H9 (cell line): ENCODE results near the gene RBM18. TPM values are rescaled to one million over a fixed set of nuclear protein-coding genes. Genes with fewer than 3 reads are reported as not detected.

Source experiments
- DNase-seq: peaks from one replicate; pipeline ENCODE4 v3.0.0-alpha.2; 2017
- H2AFZ ChIP-seq: one replicate; pipeline ENCODE4 v1.6.1; 2013; ENCODE audit warnings: mild to moderate bottlenecking, low read length, control low read depth, moderate library complexity
- H2AK5ac ChIP-seq: 2 replicates; pipeline ENCODE4 v1.6.1; 2013; ENCODE audit warnings: low read length, control low read depth, mixed read lengths; ENCODE audit not compliant: insufficient read length
- H2BK120ac ChIP-seq: one replicate; pipeline ENCODE4 v1.6.1; 2013; ENCODE audit warnings: low read depth, mild to moderate bottlenecking, low read length, control low read depth, inconsistent platforms; ENCODE audit not compliant: poor library complexity, severe bottlenecking
- H2BK12ac ChIP-seq: 2 replicates; pipeline ENCODE4 v1.6.1; 2013; ENCODE audit warnings: low read length, control low read depth, mixed read lengths, low read depth; ENCODE audit not compliant: insufficient read length
- H2BK15ac ChIP-seq: 2 replicates; pipeline ENCODE4 v1.6.1; 2013; ENCODE audit warnings: low read depth, low read length, control low read depth
- H2BK20ac ChIP-seq: one replicate; pipeline ENCODE4 v1.6.1; 2013; ENCODE audit warnings: low read depth, mild to moderate bottlenecking, low read length, control low read depth, inconsistent platforms; ENCODE audit not compliant: poor library complexity, severe bottlenecking
- H2BK5ac ChIP-seq: 2 replicates; pipeline ENCODE4 v1.6.1; 2013; ENCODE audit warnings: low read length, control low read depth, mixed read lengths; ENCODE audit not compliant: insufficient read length
- H3K14ac ChIP-seq: 2 replicates; pipeline ENCODE4 v1.6.1; 2013; ENCODE audit warnings: low read length, control low read depth; ENCODE audit not compliant: insufficient read depth
- H3K18ac ChIP-seq: 2 replicates; pipeline ENCODE4 v1.6.1; 2013; ENCODE audit warnings: low read depth, mild to moderate bottlenecking, mixed read lengths, low read length, control low read depth; ENCODE audit not compliant: insufficient read length
- H3K23ac ChIP-seq: 2 replicates; pipeline ENCODE4 v1.6.1; 2013; ENCODE audit warnings: low read length, control low read depth, mixed read lengths, low read depth; ENCODE audit not compliant: insufficient read length
- H3K23me2 ChIP-seq: 2 replicates; pipeline ENCODE4 v1.6.1; 2013; ENCODE audit warnings: low read depth, mild to moderate bottlenecking, mixed read lengths, low read length, control low read depth; ENCODE audit not compliant: insufficient read length, poor library complexity, severe bottlenecking
- H3K27ac ChIP-seq: 2 replicates; pipeline ENCODE4 v1.5.1; 2013; ENCODE audit warnings: low read length, control low read depth, mixed read lengths, low read depth; ENCODE audit not compliant: insufficient read length
- H3K27me3 ChIP-seq: 2 replicates; pipeline ENCODE4 v1.6.1; 2013; ENCODE audit warnings: low read length, control low read depth, inconsistent platforms; ENCODE audit not compliant: insufficient read depth
- H3K4ac ChIP-seq: 2 replicates; pipeline ENCODE4 v1.6.1; 2013; ENCODE audit warnings: low read depth, mild to moderate bottlenecking, control low read depth, inconsistent platforms, low read length, moderate library complexity
- H3K4me1 ChIP-seq: 2 replicates; pipeline ENCODE4 v1.6.1; 2013; ENCODE audit warnings: low read length, control low read depth, inconsistent platforms; ENCODE audit not compliant: insufficient read depth
- H3K4me2 ChIP-seq: 2 replicates; pipeline ENCODE4 v1.6.1; 2013; ENCODE audit warnings: low read length, control low read depth, mixed read lengths; ENCODE audit not compliant: insufficient read length, insufficient read depth
- H3K56ac ChIP-seq: 2 replicates; pipeline ENCODE4 v1.6.1; 2013; ENCODE audit warnings: low read depth, mild to moderate bottlenecking, mixed read lengths, low read length, control low read depth; ENCODE audit not compliant: insufficient read length
- H3K79me1 ChIP-seq: 2 replicates; pipeline ENCODE4 v1.6.1; 2013; ENCODE audit warnings: low read depth, mild to moderate bottlenecking, moderate library complexity, low read length, control low read depth, inconsistent platforms; ENCODE audit not compliant: insufficient read depth, poor library complexity, severe bottlenecking
- H3K79me2 ChIP-seq: 2 replicates; pipeline ENCODE4 v1.6.1; 2013; ENCODE audit warnings: low read length, control low read depth, inconsistent platforms; ENCODE audit not compliant: insufficient read depth
- H3K9ac ChIP-seq: 2 replicates; pipeline ENCODE4 v1.6.1; 2013; ENCODE audit warnings: low read length, control low read depth, mixed read lengths; ENCODE audit not compliant: insufficient read length; ENCODE audit errors: extremely low read depth
- H3K9me3 ChIP-seq: one replicate; pipeline ENCODE4 v1.6.1; 2013; ENCODE audit warnings: low read depth, low read length, inconsistent platforms; ENCODE audit not compliant: control insufficient read depth
- H3T11ph ChIP-seq: one replicate; pipeline ENCODE4 v1.6.1; 2013; ENCODE audit warnings: mild to moderate bottlenecking, low read length, control low read depth, inconsistent platforms
- H4K20me1 ChIP-seq: one replicate; pipeline ENCODE4 v1.6.1; 2013; ENCODE audit not compliant: control insufficient read depth, insufficient read length, insufficient read depth
- H4K5ac ChIP-seq: 2 replicates; pipeline ENCODE4 v1.6.1; 2013; ENCODE audit warnings: low read depth, mild to moderate bottlenecking, mixed read lengths, low read length, control low read depth; ENCODE audit not compliant: insufficient read length
- H4K8ac ChIP-seq: replicated peaks from 2 replicates; pipeline ENCODE4 v1.6.1; 2013; ENCODE audit warnings: low read length, control low read depth, mixed read lengths, low read depth; ENCODE audit not compliant: insufficient read length
- H4K91ac ChIP-seq: 2 replicates; pipeline ENCODE4 v1.6.1; 2013; ENCODE audit warnings: low read depth, mild to moderate bottlenecking, moderate library complexity, mixed read lengths, low read length, control low read depth; ENCODE audit not compliant: insufficient read length
- H3K27ac Mint-ChIP-seq, 3 experiments: 2 replicates in 2 of 3; 3 replicates in 1 of 3; pipeline ENCODE4 v1.8.0; 2020 to 2021; ENCODE audit warnings: mixed read lengths in 3 of 3, mild to moderate bottlenecking in 1 of 3, moderate library complexity in 1 of 3
- H3K27me3 Mint-ChIP-seq: 2 replicates; pipeline ENCODE4 v1.8.0; 2021; ENCODE audit warnings: low read depth, mild to moderate bottlenecking, moderate library complexity, mixed read lengths
- H3K36me3 Mint-ChIP-seq, 3 experiments: 2 replicates in 2 of 3; 3 replicates in 1 of 3; pipeline ENCODE4 v1.8.0; 2020 to 2021; ENCODE audit warnings: low read depth in 3 of 3, mixed read lengths in 3 of 3; ENCODE audit not compliant: insufficient read depth in 1 of 3
- H3K4me1 Mint-ChIP-seq, 2 experiments: 2 replicates each; pipeline ENCODE4 v1.8.0; 2020; ENCODE audit warnings: mixed read lengths in 2 of 2
- H3K4me3 Mint-ChIP-seq, 2 experiments: 2 replicates in 1 of 2; 3 replicates in 1 of 2; pipeline ENCODE4 v1.8.0; 2020 to 2021; ENCODE audit warnings: mild to moderate bottlenecking in 2 of 2, mixed read lengths in 2 of 2, moderate library complexity in 1 of 2
- H3K9me3 Mint-ChIP-seq, 2 experiments: 2 replicates in 1 of 2; 3 replicates in 1 of 2; pipeline ENCODE4 v1.8.0; 2020; ENCODE audit warnings: mild to moderate bottlenecking in 2 of 2, mixed read lengths in 2 of 2, moderate library complexity in 1 of 2
- WGBS: extraction: QIAGEN DNeasy Blood & Tissue Kit; methylation state at CpG from one replicate; pipeline ENCODE4 v1.1.7; 2013; ENCODE audit warnings: missing lambda C conversion rate, low lambda C conversion rate, mixed read lengths; ENCODE audit not compliant: insufficient read length; ENCODE audit errors: extremely low coverage; 5-methylcytosine and 5-hydroxymethylcytosine counted together
- total RNA-seq: library from RNA; stranded (reverse); gene quantifications from 2 replicates; pipeline ENCODE4 v1.2.1, GENCODE V29; 2021
- TF ChIP-seq, protein P1 (sequence below): fragments of 200-600 bp; sonication (generic); conservative IDR thresholded peaks from 3 replicates; pipeline ENCODE4 v1.8.0; 2021; ENCODE audit warnings: antibody characterized with exemption, mild to moderate bottlenecking

The RBM18 gene
- total RNA-seq, 1 experiment from 2014 or later: 18.9 TPM

DNA sequence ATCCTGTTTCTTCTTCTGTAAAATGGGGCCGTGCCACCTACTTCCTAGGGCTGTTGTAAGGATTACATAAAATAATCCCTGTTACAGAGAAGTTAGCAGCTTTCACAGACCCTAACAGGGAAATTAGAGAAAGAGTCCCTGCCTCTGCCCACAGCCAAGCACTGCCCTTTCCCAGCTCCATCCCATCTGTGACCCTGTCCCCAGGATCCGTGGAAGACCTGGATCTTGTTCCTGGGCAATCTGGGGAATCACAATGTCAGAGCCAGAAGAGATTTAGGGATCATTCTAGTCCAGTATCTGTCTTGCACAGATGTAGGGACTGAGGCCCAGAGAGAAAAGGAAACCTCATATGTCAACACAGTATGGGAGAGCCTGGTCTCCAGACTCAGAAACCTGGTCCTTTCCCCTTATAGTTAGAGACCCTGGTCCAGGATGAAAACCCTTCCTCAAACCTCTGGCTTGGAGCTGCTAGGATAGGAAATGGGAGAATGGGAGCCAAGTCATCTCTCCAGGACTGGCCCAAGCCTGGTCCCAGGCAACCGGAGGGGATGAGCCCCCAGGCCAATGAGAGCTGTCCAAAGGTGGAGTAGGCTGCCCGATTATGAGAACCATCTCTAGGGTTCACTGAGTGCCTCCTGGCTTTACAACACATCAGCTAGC, 48.4 kb downstream of the RBM18 start:
- TF ChIP-seq, protein P1, sequence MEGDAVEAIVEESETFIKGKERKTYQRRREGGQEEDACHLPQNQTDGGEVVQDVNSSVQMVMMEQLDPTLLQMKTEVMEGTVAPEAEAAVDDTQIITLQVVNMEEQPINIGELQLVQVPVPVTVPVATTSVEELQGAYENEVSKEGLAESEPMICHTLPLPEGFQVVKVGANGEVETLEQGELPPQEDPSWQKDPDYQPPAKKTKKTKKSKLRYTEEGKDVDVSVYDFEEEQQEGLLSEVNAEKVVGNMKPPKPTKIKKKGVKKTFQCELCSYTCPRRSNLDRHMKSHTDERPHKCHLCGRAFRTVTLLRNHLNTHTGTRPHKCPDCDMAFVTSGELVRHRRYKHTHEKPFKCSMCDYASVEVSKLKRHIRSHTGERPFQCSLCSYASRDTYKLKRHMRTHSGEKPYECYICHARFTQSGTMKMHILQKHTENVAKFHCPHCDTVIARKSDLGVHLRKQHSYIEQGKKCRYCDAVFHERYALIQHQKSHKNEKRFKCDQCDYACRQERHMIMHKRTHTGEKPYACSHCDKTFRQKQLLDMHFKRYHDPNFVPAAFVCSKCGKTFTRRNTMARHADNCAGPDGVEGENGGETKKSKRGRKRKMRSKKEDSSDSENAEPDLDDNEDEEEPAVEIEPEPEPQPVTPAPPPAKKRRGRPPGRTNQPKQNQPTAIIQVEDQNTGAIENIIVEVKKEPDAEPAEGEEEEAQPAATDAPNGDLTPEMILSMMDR: no peak
- H3K27ac Mint-ChIP-seq: no peak overlapping the region; a peak in 1 of 7 replicates
- H3K27me3 ChIP-seq: peaks cover 80% of the 10 kb centered on the region
- H4K20me1 ChIP-seq: peaks cover 2% of the 10 kb centered on the region
- no peak overlapping the region for H2BK12ac ChIP-seq
- H3K9me3 Mint-ChIP-seq: peaks cover 3 to 6% of the 10 kb centered on the region in 2 experiments
- peaks cover 99% of the 10 kb centered on the region for H3K27me3 Mint-ChIP-seq
- no peak overlapping the region for H4K5ac ChIP-seq
- no peak overlapping the region for H2BK120ac ChIP-seq
- no peak overlapping the region for H4K91ac ChIP-seq
- H3K9ac ChIP-seq: no peak overlapping the region
- H2BK20ac ChIP-seq: no peak overlapping the region
- H3K4me3 Mint-ChIP-seq: peak overlapping the region in 1 of 2 experiments; percentile 72; a peak in 2 of 5 replicates
- no peaks in the 10 kb centered on the region for H3K79me2 ChIP-seq
- H3K36me3 Mint-ChIP-seq: peaks cover 0 to 7% (median 0%) of the 10 kb centered on the region in 3 experiments; a peak in 2 of 7 replicates
- H3K23ac ChIP-seq: no peak overlapping the region
- no peak overlapping the region for H2BK15ac ChIP-seq
- no peak overlapping the region for H3T11ph ChIP-seq
- no peak overlapping the region for H3K56ac ChIP-seq
- peaks cover 30 to 42% of the 10 kb centered on the region in 2 experiments for H3K4me1 Mint-ChIP-seq
- H3K23me2 ChIP-seq: peaks cover 20% of the 10 kb centered on the region
- peak overlapping the region; percentile 37 for H3K4me2 ChIP-seq
- H2AFZ ChIP-seq: no peak overlapping the region
- no peak overlapping the region for H3K4ac ChIP-seq
- H2BK5ac ChIP-seq: no peak overlapping the region
- H3K79me1 ChIP-seq: no peaks in the 10 kb centered on the region
- H3K9me3 ChIP-seq: no peaks in the 10 kb centered on the region
- H2AK5ac ChIP-seq: no peak overlapping the region
- no peak overlapping the region for H4K8ac ChIP-seq
- WGBS: no CpG with 5 or more reads among the region's 4 CpGs
- no peak overlapping the region for H3K27ac ChIP-seq
- H3K14ac ChIP-seq: no peak overlapping the region
- no peak for DNase-seq
- H3K18ac ChIP-seq: no peak overlapping the region
- peaks cover 4% of the 10 kb centered on the region; the same call in 1 of the 2 replicates for H3K4me1 ChIP-seq
